Psoas muscle (tissue), 8 donors: ENCODE measurements around the gene PRDX3. TPM values are rescaled to one million over a fixed set of nuclear protein-coding genes. Genes with fewer than 3 reads are reported as not detected.
A peak's percentile ranks its signal among the peaks of the same experiment; 100 is the strongest.

Experiments
- ATAC-seq, 4 donors: fragments of 200-7000 bp; cut with Tn5 transposase; one replicate each; pipeline ENCODE4 v1.9.1; 2020; ENCODE audit warnings: moderate library complexity in 3 of 4, mild to moderate bottlenecking in 2 of 4
- DNase-seq, 2 donors: peaks; one replicate each; pipeline ENCODE4 v3.0.0-alpha.2; 2020
- H3K27ac ChIP-seq: fragments of 200-600 bp; one replicate; pipeline ENCODE4 v1.8.0; 2022
- H3K27me3 ChIP-seq, 3 donors: fragments of 200-600 bp in 1 of 3; one replicate each; pipeline versions ENCODE4 v1.6.1 to v1.8.0; 2013 to 2022; ENCODE audit warnings: low read length in 2 of 3, mild to moderate bottlenecking in 2 of 3, moderate library complexity in 1 of 3; ENCODE audit not compliant: insufficient read depth in 3 of 3
- H3K36me3 ChIP-seq, 2 donors: fragments of 200-600 bp in 1 of 2; one replicate each; pipeline versions ENCODE4 v1.6.1 to v1.8.0; 2013 to 2022; ENCODE audit warnings: low read depth in 1 of 2, mild to moderate bottlenecking in 1 of 2, moderate library complexity in 1 of 2; ENCODE audit not compliant: insufficient read depth in 1 of 2
- H3K4me1 ChIP-seq: fragments of 200-600 bp; one replicate; pipeline ENCODE4 v1.8.0; 2022
- H3K4me3 ChIP-seq: fragments of 200-600 bp; one replicate; pipeline ENCODE4 v1.8.0; 2022; ENCODE audit warnings: mild to moderate bottlenecking
- H3K9me3 ChIP-seq: fragments of 200-600 bp; one replicate; pipeline ENCODE4 v1.8.0; 2022
- CTCF ChIP-seq: fragments of 200-600 bp; IDR thresholded peaks from one replicate; pipeline ENCODE4 v1.8.0; 2022; ENCODE audit warnings: antibody characterized with exemption
- WGBS, 3 donors: extraction: QIAGEN DNeasy Blood & Tissue Kit; methylation state at CpG; one replicate each; pipeline versions ENCODE4 v1.1.6 to v1.1.7; 2013; 5-methylcytosine and 5-hydroxymethylcytosine counted together
- intact Hi-C, 2 donors: fragments of 100-400 bp; cut with DNase I; formaldehyde crosslinking; loops; one replicate each; pipeline versions ENCODE4 v1.11.0 to v1.14.2; 2022
- polyA plus RNA-seq, 3 donors: library from polyadenylated mRNA; stranded (reverse); fragments of 200-250 nt; gene quantifications; one replicate each; pipeline ENCODE4 v1.2.3, GENCODE V29; 2013
- total RNA-seq, 4 donors: library from RNA; stranded (reverse); fragmentation: NEBNext Ultra II Directional in 2 of 4; extraction: Animal tissue kit (Norgen Biotek cat#: 25700) in 2 of 4; gene quantifications; one replicate each; pipeline versions ENCODE4 v1.2.1 to v1.2.4, GENCODE V29; 2021 to 2023
- donor health status: healthy with polysubstance abuse.
- donor health status: DM: no; HTN: no; CAD: no; lungs with moderate emphysema.
- donor health status: Bipolar disorder and iron deficiency.
- donor health status: healthy.
- donor health status: DM: yes; HTN: yes; CAD: no.
- donor health status: DM: no; HTN: no; CAD: no.
- donor health status: DM: no; HTN: no; CAD: no.
- donor health status: DM: yes; HTN: yes; CAD: no.

PRDX3 gene
- total and polyA plus RNA-seq, 7 donors, result 182 to 331 (median 201) TPM

- Histone ChIP-seq H3K36me3 (no peaks in the 10 kb centered on the region), H3K27ac (peak overlapping the region; percentile 76), H3K9me3 (no peaks in the 10 kb centered on the region), H3K4me1 (no peaks in the 10 kb centered on the region), H3K4me3 (peak overlapping the region; percentile 87), H3K27me3 (no peaks in the 10 kb centered on the region)
- ATAC-seq, result no peak
- WGBS, 3 donors, result 14 to 27% (median 17%) methylated on average over 3 of the region's 3 CpGs
- TF ChIP-seq CTCF, result no peak
- intact Hi-C loops, result loop anchor here in 1 of 2 donors (5.0 kb wide), 1 partner anchor 89 kb away; no protein-coding TSS in a partner anchor
- no peak for DNase-seq
These were observed 29.9 kb upstream of the PRDX3 start for GRCh38 chr10:119208553-119208940.

GRCh38 chr10:119207713-119208552 lies 29.3 kb upstream of the PRDX3 start:
- Histone ChIP-seq H3K27me3 (no peaks in the 10 kb centered on the region), H3K9me3 (no peaks in the 10 kb centered on the region), H3K4me3 (peak overlapping the region; percentile 87), H3K27ac (peak overlapping the region; percentile 76), H3K4me1 (no peaks in the 10 kb centered on the region), H3K36me3 (no peaks in the 10 kb centered on the region)
- no peak for TF ChIP-seq CTCF
- ATAC-seq (peak; percentile 6 to 20 (median 12)), DNase-seq (peak; percentile 47 to 64)
- WGBS, 3 donors, result 0 to 1% (median 0%) methylated on average over 54 to 62 of the region's 62 CpGs
- intact Hi-C loops, result loop anchor here in 1 of 2 donors (5.0 kb wide), 1 partner anchor 89 kb away; no protein-coding TSS in a partner anchor

- WGBS, 3 donors, result 0 to 1% (median 1%) methylated on average over 12 to 34 of the region's 34 CpGs
- no peak for TF ChIP-seq CTCF
- peak; percentile 95 to 97 (median 96) for ATAC-seq
These were observed 28.7 kb upstream of the PRDX3 start, which contains the start of gene GRK5 for GRCh38 chr10:119207366-119207666. TSS of gene GRK5 (plus strand) at chr10:119207571. CDS start at chr10:119207918, 347 bp downstream.

GRCh38 chr10:119206603-119207365 lies 28.2 kb upstream of the PRDX3 start:
- WGBS, 3 donors, result 0 to 4% (median 1%) methylated on average over 39 to 97 of the region's 97 CpGs
- DNase-seq (peak; percentile 74 to 85), ATAC-seq (peak; percentile 67 to 74 (median 72))
- TF ChIP-seq CTCF, result peak; percentile 82
- Histone ChIP-seq H3K9me3 (no peaks in the 10 kb centered on the region), H3K27me3 (no peaks in the 10 kb centered on the region), H3K27ac (peak overlapping the region; percentile 94), H3K36me3 (no peaks in the 10 kb centered on the region), H3K4me3 (peak overlapping the region; percentile 87), H3K4me1 (no peaks in the 10 kb centered on the region)
- intact Hi-C loops, result loop anchor here in 1 of 2 donors (5.0 kb wide), 1 partner anchor 91 kb away; no protein-coding TSS in a partner anchor

More at GRCh38 chr10:119207366-119207666, 28.7 kb upstream of the PRDX3 start, which contains the start of gene GRK5:
- H3K9me3 ChIP-seq, result no peaks in the 10 kb centered on the region
- no peaks in the 10 kb centered on the region for H3K36me3 ChIP-seq
- peak within 1 kb of the TSS; percentile 87 for H3K4me3 ChIP-seq
- H3K27me3 ChIP-seq, result no peaks in the 10 kb centered on the region
- DNase-seq, result peak; percentile 96
- intact Hi-C loops, result loop anchor here in 1 of 2 donors (5.0 kb wide), 1 partner anchor 90 kb away; no protein-coding TSS in a partner anchor
- peak within 1 kb of the TSS; percentile 94 for H3K27ac ChIP-seq
- no peaks in the 10 kb centered on the region for H3K4me1 ChIP-seq
